GM10266 (cell line): ENCODE data around the gene AUNIP.
A peak's percentile ranks its signal among the peaks of the same experiment; 100 is the strongest.
"Not testable (repeated sequence)": the region's sequence is repeated elsewhere in the genome, so short reads cannot be mapped to it uniquely, and the experiment has no call there.

Experiments used
- DNase-seq: peaks from one replicate; pipeline ENCODE4 v3.0.0; 2012; ENCODE audit errors: extremely low spot score
- CTCF ChIP-seq: IDR thresholded peaks from 2 replicates; pipeline ENCODE4 v1.5.1; 2012; ENCODE audit warnings: mild to moderate bottlenecking, low read depth; ENCODE audit not compliant: control insufficient read depth, insufficient read depth; ENCODE audit errors: missing control alignments

AUNIP gene

DNA sequence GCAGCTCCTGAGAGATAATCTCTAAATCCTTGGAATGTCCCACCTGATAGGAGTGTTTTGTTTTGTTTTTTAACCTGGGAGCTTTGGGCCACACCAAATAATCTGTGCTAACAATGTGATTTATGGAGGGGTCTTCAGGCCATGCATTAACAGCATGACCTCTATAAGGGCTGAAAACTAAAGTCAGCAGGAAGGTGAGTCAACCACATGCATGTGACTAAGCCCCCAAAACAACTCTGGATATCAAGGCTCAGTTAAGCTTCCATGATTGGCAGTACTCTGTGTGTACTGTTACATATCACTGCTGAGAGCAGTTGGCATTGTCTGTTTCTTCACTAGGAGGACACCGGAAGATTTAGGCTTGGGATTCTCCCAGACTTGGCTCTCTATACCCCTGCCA, 10.7 kb downstream of the AUNIP start:
- DNase-seq, result no peak

GRCh38 chr1:25847929-25848328, 11.3 kb downstream of the AUNIP start:
- DNase-seq, result no peak

More for the DNA sequence above, 10.7 kb downstream of the AUNIP start:
- TF ChIP-seq CTCF, result no peak

DNA sequence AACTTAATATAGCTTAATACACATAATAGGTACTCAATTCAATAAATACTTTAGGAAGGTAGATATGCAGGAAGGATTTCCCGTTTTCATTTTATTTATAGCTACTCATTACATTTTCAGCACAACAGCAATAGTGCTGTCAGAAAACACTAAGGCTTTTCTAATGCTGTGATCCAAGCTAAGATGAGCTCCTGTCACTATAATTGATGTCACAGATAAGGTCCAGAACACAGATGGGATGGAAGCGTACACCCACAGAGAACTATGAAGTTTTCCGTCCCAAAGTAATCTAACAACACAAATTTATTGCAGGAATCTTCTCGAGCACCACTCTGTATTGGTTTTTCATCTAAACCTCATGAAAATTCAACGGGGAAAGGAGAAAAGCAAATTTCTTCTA, 13.6 kb downstream of the AUNIP start:
- no peak for TF ChIP-seq CTCF
- DNase-seq, result no peak

More at GRCh38 chr1:25847929-25848328, 11.3 kb downstream of the AUNIP start:
- TF ChIP-seq CTCF, result no peak

GRCh38 chr1:25844536-25845337, 14.5 kb downstream of the AUNIP start:
- TF ChIP-seq CTCF, result no peak
- no peak for DNase-seq

- no peak for DNase-seq
These were observed 15.8 kb downstream of the AUNIP start for GRCh38 chr1:25843483-25843882.

GRCh38 chr1:25839808-25840207, 19.4 kb downstream of the AUNIP start:
- DNase-seq, result not testable (repeated sequence)

More at GRCh38 chr1:25843483-25843882, 15.8 kb downstream of the AUNIP start:
- TF ChIP-seq CTCF, result no peak

DNA sequence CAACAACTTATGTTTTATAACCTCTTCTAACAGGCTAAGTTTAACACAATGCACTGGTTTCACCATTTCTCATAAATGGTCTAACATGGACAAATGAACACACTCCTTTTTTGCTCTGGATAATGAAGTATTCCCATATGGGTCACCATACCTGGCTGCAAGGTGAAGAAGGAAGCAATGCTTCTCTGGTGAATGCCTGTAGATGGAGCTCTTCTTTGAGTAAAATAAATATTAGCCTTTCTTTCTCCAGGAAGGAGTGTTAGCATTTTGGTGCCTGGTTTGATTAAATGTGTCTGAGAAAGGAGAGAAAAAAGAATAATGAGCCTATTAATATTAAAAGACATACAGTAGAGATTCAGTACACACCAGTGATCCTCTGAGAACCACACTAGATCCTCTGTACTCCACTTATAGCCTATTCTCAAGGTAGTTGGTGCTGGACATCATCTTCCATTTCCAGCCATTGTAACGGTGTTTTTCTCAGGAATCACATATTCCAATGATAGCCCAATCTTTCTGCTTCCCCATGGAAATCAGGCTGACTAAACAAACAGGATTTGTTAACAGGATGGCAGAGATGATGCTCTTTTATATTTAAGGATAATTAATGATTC, 21.9 kb downstream of the AUNIP start:
- peak; percentile 36 for TF ChIP-seq CTCF
- no peak for DNase-seq
